ENCODE data around the gene SLC38A1.

SLC38A1 gene

GRCh38 chr12:46227616-46228015 is 41.2 kb downstream of the SLC38A1 start:
- DNase-seq, result no peak

- DNase-seq, result no peak
Measured at GRCh38 chr12:46224386-46224785, 44.5 kb downstream of the SLC38A1 start.

- DNase-seq, result no peak
Measured at GRCh38 chr12:46223047-46223446, 45.8 kb downstream of the SLC38A1 start.

- no peak for DNase-seq
Measured at GRCh38 chr12:46222636-46223035, 46.2 kb downstream of the SLC38A1 start.

GRCh38 chr12:46221255-46222128 is 47.4 kb downstream of the SLC38A1 start:
- DNase-seq, result no peak

GRCh38 chr12:46219877-46220655 is 48.8 kb downstream of the SLC38A1 start:
- DNase-seq, result peak; percentile 87

GRCh38 chr12:46219132-46219876 is 49.5 kb downstream of the SLC38A1 start:
- DNase-seq, result peak; percentile 35

GRCh38 chr12:46218322-46219095 is 50.3 kb downstream of the SLC38A1 start:
- peak; percentile 37 for DNase-seq

- peak; percentile 81 for DNase-seq
Measured at GRCh38 chr12:46217541-46218321, 51.1 kb downstream of the SLC38A1 start.

GRCh38 chr12:46214668-46215436 is 54.0 kb downstream of the SLC38A1 start:
- peak; percentile 89 for DNase-seq

- no peak for DNase-seq
Measured at GRCh38 chr12:46212108-46212982, 56.5 kb downstream of the SLC38A1 start.

- DNase-seq, result peak; percentile 29
Measured at GRCh38 chr12:46210873-46211439, 57.9 kb downstream of the SLC38A1 start.

GRCh38 chr12:46209914-46210872 is 58.6 kb downstream of the SLC38A1 start:
- DNase-seq, result peak; percentile 74

GRCh38 chr12:46209170-46209569 is 59.7 kb downstream of the SLC38A1 start:
- peak; percentile 31 for DNase-seq

GRCh38 chr12:46208370-46208769 is 60.5 kb downstream of the SLC38A1 start:
- no peak for DNase-seq

GRCh38 chr12:46207644-46208043 is 61.2 kb downstream of the SLC38A1 start:
- DNase-seq, result no peak

GRCh38 chr12:46206471-46206870 is 62.4 kb downstream of the SLC38A1 start:
- no peak for DNase-seq

GRCh38 chr12:46205294-46205693 is 63.5 kb downstream of the SLC38A1 start:
- DNase-seq, result no peak

Data from CD4-positive, alpha-beta T cell treated with Interleukin-10 for 1 hour (primary cell).